ENCODE results near the gene MARCKS. TPM values are rescaled to one million over a fixed set of nuclear protein-coding genes. Genes with fewer than 3 reads are reported as not detected.

The MARCKS gene
- 100 to 1,000 TPM; 103 to 182 (median 156) TPM for total RNA-seq

GRCh38 chr6:113856625-113857555, at the start of gene MARCKS:
Gene MARCKS, plus strand, starts transcription at chr6:113857345. Its CDS starts 401 bp downstream, at chr6:113857746.
- Histone ChIP-seq H3K4me3 (peak within 1 kb of the TSS; percentile 64 to 87 (median 72)), H3K27ac (peak within 1 kb of the TSS; percentile 92 to 100 (median 96)), H3K9me3 (no peaks in the 10 kb centered on the region), H3K27me3 (no peaks in the 10 kb centered on the region), H3K4me1 (peaks cover 0 to 19% (median 3%) of the 10 kb centered on the region in 4 donors), H3K36me3 (no peaks in the 10 kb centered on the region)
- peak; percentile 89 to 92 for TF ChIP-seq POLR2A (IDR thresholded peaks at IDR 0.05)
- peak in 1 of 5 experiments; percentile 24 for TF ChIP-seq CTCF (IDR thresholded peaks at IDR 0.05)
- TF ChIP-seq EP300 (IDR thresholded peaks at IDR 0.05): peak in 1 of 2 donors; percentile 97
- peak; percentile 78 to 83 for DNase-seq (ENCODE audit: low spot score in 2 of 2)
- 1% methylated on average over 49 of the region's 49 CpGs for WGBS, 2 donors

- no peak for TF ChIP-seq POLR2A (IDR thresholded peaks at IDR 0.05)
- peak in 1 of 2 donors; percentile 46 for TF ChIP-seq EP300 (IDR thresholded peaks at IDR 0.05)
- no peak for TF ChIP-seq CTCF (IDR thresholded peaks at IDR 0.05)
- peaks cover 0 to 4% (median 0%) of the 10 kb centered on the region in 4 donors for H3K9me3 ChIP-seq
- H3K4me3 ChIP-seq: no peak overlapping the region
- 65 to 68% methylated on average over 5 of the region's 5 CpGs for WGBS, 2 donors
- no peaks in the 10 kb centered on the region for H3K36me3 ChIP-seq
- H3K4me1 ChIP-seq: peaks cover 0 to 17% (median 3%) of the 10 kb centered on the region in 4 donors
- no peak for DNase-seq (ENCODE audit: low spot score in 2 of 2)
- H3K27ac ChIP-seq: no peak overlapping the region
- no peaks in the 10 kb centered on the region for H3K27me3 ChIP-seq
These were observed 47.3 kb upstream of the MARCKS start for GRCh38 chr6:113809826-113810225.

- H3K36me3 ChIP-seq: no peaks in the 10 kb centered on the region
- peaks cover 0 to 4% (median 0%) of the 10 kb centered on the region in 4 donors for H3K9me3 ChIP-seq
- peak overlapping the region in 2 of 4 donors; percentile 66 to 77 for H3K27ac ChIP-seq
- TF ChIP-seq EP300 (IDR thresholded peaks at IDR 0.05): no peak
- TF ChIP-seq POLR2A (IDR thresholded peaks at IDR 0.05): no peak
- no peak for TF ChIP-seq CTCF (IDR thresholded peaks at IDR 0.05)
- H3K4me1 ChIP-seq: peaks cover 0 to 14% (median 0%) of the 10 kb centered on the region in 4 donors
- no peaks in the 10 kb centered on the region for H3K27me3 ChIP-seq
- 47 to 58% methylated on average over 3 of the region's 3 CpGs for WGBS, 2 donors
- peak overlapping the region in 1 of 4 donors; percentile 4 for H3K4me3 ChIP-seq
- DNase-seq (ENCODE audit: low spot score in 2 of 2): no peak
These were observed 44.0 kb upstream of the MARCKS start for GRCh38 chr6:113813142-113813541.

GRCh38 chr6:113818578-113818977, 38.6 kb upstream of the MARCKS start:
- no peak for DNase-seq (ENCODE audit: low spot score in 2 of 2)
- Histone ChIP-seq H3K4me1 (peaks cover 0 to 10% (median 0%) of the 10 kb centered on the region in 4 donors), H3K4me3 (no peak overlapping the region), H3K27ac (peak overlapping the region in 2 of 4 donors; percentile 4 to 5), H3K9me3 (no peaks in the 10 kb centered on the region), H3K27me3 (no peaks in the 10 kb centered on the region), H3K36me3 (no peaks in the 10 kb centered on the region)
- WGBS, 2 donors: 78 to 82% methylated on average over 1 of the region's 1 CpG
- no peak for TF ChIP-seq POLR2A (IDR thresholded peaks at IDR 0.05)
- TF ChIP-seq CTCF (IDR thresholded peaks at IDR 0.05): no peak
- no peak for TF ChIP-seq EP300 (IDR thresholded peaks at IDR 0.05)
